AG08396 (cell line): ENCODE measurements around the gene SAMD15.
A peak's percentile ranks its signal among the peaks of the same experiment; 100 is the strongest.
"Not testable (repeated sequence)": the region's sequence is repeated elsewhere in the genome, so short reads cannot be mapped to it uniquely, and the experiment has no call there.

Experiments used
- DNase-seq: peaks from one replicate; pipeline ENCODE4 v3.0.0; 2012; ENCODE audit warnings: low spot score, mixed read lengths

SAMD15 gene

GRCh38 chr14:77376771-77377501 lies at the start of gene SAMD15, which contains the start of gene TMED8:
TSS of gene SAMD15 (plus strand) at chr14:77377379. CDS start at chr14:77377419, 40 bp downstream.
TSS of gene TMED8 (minus strand) at chr14:77377094. CDS start at chr14:77377053, 41 bp downstream.
- peak; percentile 94 for DNase-seq

- DNase-seq = no peak
Observed at GRCh38 chr14:77329872-77330271, 47.3 kb upstream of the SAMD15 start.

- no peak for DNase-seq
Observed at GRCh38 chr14:77335576-77335975, 41.6 kb upstream of the SAMD15 start.

GRCh38 chr14:77337255-77337654 lies 39.9 kb upstream of the SAMD15 start:
- not testable (repeated sequence) for DNase-seq

GRCh38 chr14:77337880-77338279 lies 39.3 kb upstream of the SAMD15 start:
- DNase-seq = no peak

- no peak for DNase-seq
Observed at GRCh38 chr14:77338302-77338701, 38.9 kb upstream of the SAMD15 start.

- peak; percentile 63 for DNase-seq
Observed at GRCh38 chr14:77339407-77339806, 37.8 kb upstream of the SAMD15 start.

GRCh38 chr14:77340389-77340788 lies 36.8 kb upstream of the SAMD15 start:
- no peak for DNase-seq

- no peak for DNase-seq
Observed at GRCh38 chr14:77342726-77343397, 34.3 kb upstream of the SAMD15 start.

GRCh38 chr14:77343662-77344061 lies 33.5 kb upstream of the SAMD15 start:
- DNase-seq = no peak

- DNase-seq = no peak
Observed at GRCh38 chr14:77344377-77344996, 32.7 kb upstream of the SAMD15 start.

GRCh38 chr14:77346495-77346894 lies 30.7 kb upstream of the SAMD15 start:
- DNase-seq = no peak

GRCh38 chr14:77347751-77348150 lies 29.4 kb upstream of the SAMD15 start:
- no peak for DNase-seq

GRCh38 chr14:77353469-77354141 lies 23.6 kb upstream of the SAMD15 start:
- DNase-seq = no peak

GRCh38 chr14:77355811-77356210 lies 21.4 kb upstream of the SAMD15 start:
- DNase-seq = no peak

GRCh38 chr14:77356899-77357298 lies 20.3 kb upstream of the SAMD15 start:
- DNase-seq = no peak

GRCh38 chr14:77359626-77360025 lies 17.6 kb upstream of the SAMD15 start:
- DNase-seq = no peak

GRCh38 chr14:77364146-77364545 lies 13.0 kb upstream of the SAMD15 start:
- no peak for DNase-seq

GRCh38 chr14:77369285-77369684 lies 7.9 kb upstream of the SAMD15 start:
- no peak for DNase-seq

- DNase-seq = peak; percentile 32
Observed at GRCh38 chr14:77372304-77372841, 4.8 kb upstream of the SAMD15 start.

GRCh38 chr14:77375164-77375950 lies 1.8 kb upstream of the SAMD15 start:
- no peak for DNase-seq
